GM23338 (cell line): ENCODE measurements around the gene SYNE2. TPM values are rescaled to one million over a fixed set of nuclear protein-coding genes. Genes with fewer than 3 reads are reported as not detected.

ENCODE experiments used
- ATAC-seq: fragments of 200-7000 bp; cut with Tn5 transposase; 3 replicates; pipeline ENCODE4 v1.9.1; 2020
- DNase-seq: peaks from one replicate; pipeline ENCODE4 v3.0.0-alpha.2; 2015; ENCODE audit warnings: low spot score
- H2AFZ ChIP-seq: fragments of 200-600 bp; sonication (generic); 2 replicates; pipeline ENCODE4 v1.8.0; 2016; ENCODE audit warnings: antibody characterized with exemption, mild to moderate bottlenecking, moderate library complexity
- H3F3A ChIP-seq: fragments of 200-600 bp; sonication (generic); replicated peaks from 2 replicates; pipeline ENCODE4 v1.8.0; 2017; ENCODE audit warnings: antibody characterized with exemption, mixed run types, low read depth
- H3K27ac ChIP-seq: fragments of 200-600 bp; sonication (generic); 2 replicates; pipeline ENCODE4 v1.6.1; 2016; ENCODE audit warnings: low read depth
- H3K27me3 ChIP-seq: fragments of 200-600 bp; sonication (generic); 2 replicates; pipeline ENCODE4 v1.8.0; 2016; ENCODE audit warnings: mild to moderate bottlenecking, mixed run types, moderate library complexity; ENCODE audit not compliant: insufficient read depth
- H3K36me3 ChIP-seq: fragments of 200-600 bp; sonication (generic); 2 replicates; pipeline ENCODE4 v1.8.0; 2016; ENCODE audit warnings: mild to moderate bottlenecking; ENCODE audit not compliant: insufficient read depth
- H3K4me1 ChIP-seq: fragments of 200-600 bp; sonication (generic); 2 replicates; pipeline ENCODE4 v1.8.0; 2016; ENCODE audit warnings: mild to moderate bottlenecking, moderate library complexity; ENCODE audit not compliant: insufficient read depth
- H3K4me2 ChIP-seq: fragments of 200-600 bp; sonication (generic); 2 replicates; pipeline ENCODE4 v1.7.1; 2017; ENCODE audit warnings: mixed run types
- H3K4me3 ChIP-seq: fragments of 200-600 bp; sonication (generic); 2 replicates; pipeline ENCODE4 v1.6.1; 2016; ENCODE audit warnings: mixed run types
- H3K79me2 ChIP-seq: fragments of 200-600 bp; sonication (generic); replicated peaks from 2 replicates; pipeline ENCODE4 v1.8.0; 2017; ENCODE audit warnings: mild to moderate bottlenecking; ENCODE audit not compliant: insufficient read depth
- H3K9me2 ChIP-seq: fragments of 200-600 bp; sonication (generic); 2 replicates; pipeline ENCODE4 v1.8.0; 2017; ENCODE audit not compliant: insufficient read depth
- H4K20me1 ChIP-seq: fragments of 200-600 bp; sonication (generic); replicated peaks from 2 replicates; pipeline ENCODE4 v1.8.0; 2017; ENCODE audit warnings: mild to moderate bottlenecking; ENCODE audit not compliant: insufficient read depth
- H3K27ac Mint-ChIP-seq: 2 replicates; pipeline ENCODE4 v1.8.0; 2020; ENCODE audit warnings: inconsistent platforms, mild to moderate bottlenecking, moderate library complexity, mixed read lengths
- H3K27me3 Mint-ChIP-seq: 3 replicates; pipeline ENCODE4 v1.8.0; 2022; ENCODE audit warnings: low read depth, mild to moderate bottlenecking, moderate library complexity, mixed read lengths, inconsistent platforms; ENCODE audit not compliant: insufficient read depth, poor library complexity
- H3K36me3 Mint-ChIP-seq: 3 replicates; pipeline ENCODE4 v1.8.0; 2021; ENCODE audit warnings: low read depth, mild to moderate bottlenecking, inconsistent platforms, moderate library complexity, mixed read lengths
- H3K4me1 Mint-ChIP-seq: 3 replicates; pipeline ENCODE4 v1.8.0; 2020; ENCODE audit warnings: mild to moderate bottlenecking, inconsistent platforms, mixed read lengths
- H3K4me3 Mint-ChIP-seq: 3 replicates; pipeline ENCODE4 v1.8.0; 2021; ENCODE audit warnings: moderate library complexity, mild to moderate bottlenecking, inconsistent platforms, mixed read lengths
- H3K9me3 Mint-ChIP-seq: 3 replicates; pipeline ENCODE4 v1.8.0; 2020; ENCODE audit warnings: moderate library complexity, mild to moderate bottlenecking, inconsistent platforms, mixed read lengths
- CREB1 ChIP-seq: fragments of 250-450 bp; sonication (Bioruptor Pico); IDR thresholded peaks from 2 replicates; pipeline ENCODE4 v1.5.0; 2020; ENCODE audit warnings: low read depth, mild to moderate bottlenecking, moderate library complexity
- EZH2 ChIP-seq: fragments of 200-600 bp; sonication (generic); IDR thresholded peaks from one replicate; pipeline ENCODE4 v1.8.0; 2017; ENCODE audit warnings: antibody characterized with exemption, mild to moderate bottlenecking, low read depth; ENCODE audit not compliant: unreplicated experiment
- EZH2phosphoT487 ChIP-seq: fragments of 200-600 bp; sonication (generic); IDR thresholded peaks from one replicate; pipeline ENCODE4 v1.8.1; 2018; ENCODE audit warnings: antibody characterized with exemption; ENCODE audit not compliant: unreplicated experiment
- POLR2AphosphoS5 ChIP-seq: IDR thresholded peaks from 2 replicates; pipeline ENCODE4 v1.6.1; 2016; ENCODE audit warnings: antibody characterized with exemption, low read depth
- ZNF114 ChIP-seq: fragments of 250-450 bp; sonication (Bioruptor Pico); IDR thresholded peaks from 2 replicates; pipeline ENCODE4 v1.5.0; 2020; ENCODE audit warnings: mild to moderate bottlenecking, moderate library complexity
- ZNF331 ChIP-seq: fragments of 250-450 bp; sonication (Bioruptor Pico); IDR thresholded peaks from 2 replicates; pipeline ENCODE4 v1.5.0; 2020; ENCODE audit warnings: low read depth, mild to moderate bottlenecking, moderate library complexity
- polyA plus RNA-seq: library from polyadenylated mRNA; unstranded; fragments of >200 nt; fragmentation: Nextera tagmentation; extraction: Ambion mirVana; gene quantifications from 2 replicates; pipeline ENCODE4 v1.2.1, GENCODE V29; 2016
- total RNA-seq: library from RNA; depleted of rRNA; stranded (reverse); fragments of >200 nt; shearing (Covaris generic); gene quantifications from 2 replicates; pipeline ENCODE4 v1.2.3, GENCODE V29; 2014
- TF ChIP-seq, protein P1 (sequence below), 2 experiments: fragments of 200-600 bp in 1 of 2; sonication (generic) in 1 of 2; conservative IDR thresholded peaks; 2 replicates each; pipeline versions ENCODE4 v1.5.1 to v1.6.1; 2016 to 2017; ENCODE audit warnings: antibody characterized with exemption in 2 of 2, low read depth in 2 of 2, mild to moderate bottlenecking in 2 of 2, moderate library complexity in 1 of 2
- TF ChIP-seq, protein P2 (sequence below): fragments of 250-450 bp; sonication (Bioruptor Pico); IDR thresholded peaks from 2 replicates; pipeline ENCODE4 v1.5.0; 2020; ENCODE audit warnings: mild to moderate bottlenecking, moderate library complexity
- TF ChIP-seq, protein P3 (sequence below): IDR thresholded peaks from one replicate; pipeline ENCODE4 v1.6.1; 2018; ENCODE audit warnings: antibody characterized with exemption; ENCODE audit not compliant: unreplicated experiment

The SYNE2 gene
- total and polyA plus RNA-seq, 2 experiments from 2014 or later: 34.3 to 86.5 TPM

DNA sequence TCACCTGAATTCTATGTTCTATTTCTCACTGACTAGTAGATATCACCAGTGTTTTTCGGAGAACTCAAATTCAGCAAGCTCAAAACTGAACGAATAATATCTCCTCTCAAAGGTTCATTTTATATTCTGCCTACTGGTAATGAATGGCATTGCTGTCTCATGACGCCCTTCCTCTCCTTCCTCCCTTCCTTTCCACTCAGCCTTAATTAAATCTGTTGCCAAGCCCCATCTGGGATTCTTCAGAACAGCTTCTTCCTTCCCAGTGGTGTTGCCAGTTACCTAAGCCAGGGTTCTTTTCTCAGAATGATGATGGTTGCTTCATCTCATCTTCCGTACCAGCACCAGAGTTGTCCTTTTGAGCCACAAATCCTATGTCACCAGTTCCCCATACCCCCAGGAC, 143.2 kb downstream of the SYNE2 start:
- DNase-seq (no peak), ATAC-seq (no peak)
- H3F3A ChIP-seq: no peaks in the 10 kb centered on the region
- no peaks in the 10 kb centered on the region for H3K79me2 ChIP-seq
- H3K4me3 ChIP-seq: no peak overlapping the region
- peaks cover 13% of the 10 kb centered on the region for H3K36me3 ChIP-seq
- TF ChIP-seq, protein P1, sequence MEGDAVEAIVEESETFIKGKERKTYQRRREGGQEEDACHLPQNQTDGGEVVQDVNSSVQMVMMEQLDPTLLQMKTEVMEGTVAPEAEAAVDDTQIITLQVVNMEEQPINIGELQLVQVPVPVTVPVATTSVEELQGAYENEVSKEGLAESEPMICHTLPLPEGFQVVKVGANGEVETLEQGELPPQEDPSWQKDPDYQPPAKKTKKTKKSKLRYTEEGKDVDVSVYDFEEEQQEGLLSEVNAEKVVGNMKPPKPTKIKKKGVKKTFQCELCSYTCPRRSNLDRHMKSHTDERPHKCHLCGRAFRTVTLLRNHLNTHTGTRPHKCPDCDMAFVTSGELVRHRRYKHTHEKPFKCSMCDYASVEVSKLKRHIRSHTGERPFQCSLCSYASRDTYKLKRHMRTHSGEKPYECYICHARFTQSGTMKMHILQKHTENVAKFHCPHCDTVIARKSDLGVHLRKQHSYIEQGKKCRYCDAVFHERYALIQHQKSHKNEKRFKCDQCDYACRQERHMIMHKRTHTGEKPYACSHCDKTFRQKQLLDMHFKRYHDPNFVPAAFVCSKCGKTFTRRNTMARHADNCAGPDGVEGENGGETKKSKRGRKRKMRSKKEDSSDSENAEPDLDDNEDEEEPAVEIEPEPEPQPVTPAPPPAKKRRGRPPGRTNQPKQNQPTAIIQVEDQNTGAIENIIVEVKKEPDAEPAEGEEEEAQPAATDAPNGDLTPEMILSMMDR (conservative IDR thresholded peaks at IDR 0.05; ENCODE audit: low read depth in 2 of 2): no peak
- TF ChIP-seq POLR2AphosphoS5 (no peak), CREB1 (no peak), ZNF114 (no peak), ZNF331 (CRISPR knock-in tag) (no peak)
- Mint-ChIP-seq H3K9me3 (no peaks in the 10 kb centered on the region), H3K27me3 (peaks cover 2% of the 10 kb centered on the region), H3K4me1 (0 out of 3 replicates have a peak, but pooled peaks cover 3% of the 10 kb centered on the region), H3K36me3 (peaks cover 40% of the 10 kb centered on the region), H3K4me3 (no peak overlapping the region), H3K27ac (no peak overlapping the region; the same call in 1 of the 2 replicates)
- H3K4me1 ChIP-seq: no peaks in the 10 kb centered on the region
- H4K20me1 ChIP-seq: no peaks in the 10 kb centered on the region
- no peak overlapping the region for H3K27ac ChIP-seq
- H3K4me2 ChIP-seq: no peak overlapping the region
- H3K27me3 ChIP-seq: no peaks in the 10 kb centered on the region
- no peak overlapping the region for H2AFZ ChIP-seq
- no peaks in the 10 kb centered on the region for H3K9me2 ChIP-seq

DNA sequence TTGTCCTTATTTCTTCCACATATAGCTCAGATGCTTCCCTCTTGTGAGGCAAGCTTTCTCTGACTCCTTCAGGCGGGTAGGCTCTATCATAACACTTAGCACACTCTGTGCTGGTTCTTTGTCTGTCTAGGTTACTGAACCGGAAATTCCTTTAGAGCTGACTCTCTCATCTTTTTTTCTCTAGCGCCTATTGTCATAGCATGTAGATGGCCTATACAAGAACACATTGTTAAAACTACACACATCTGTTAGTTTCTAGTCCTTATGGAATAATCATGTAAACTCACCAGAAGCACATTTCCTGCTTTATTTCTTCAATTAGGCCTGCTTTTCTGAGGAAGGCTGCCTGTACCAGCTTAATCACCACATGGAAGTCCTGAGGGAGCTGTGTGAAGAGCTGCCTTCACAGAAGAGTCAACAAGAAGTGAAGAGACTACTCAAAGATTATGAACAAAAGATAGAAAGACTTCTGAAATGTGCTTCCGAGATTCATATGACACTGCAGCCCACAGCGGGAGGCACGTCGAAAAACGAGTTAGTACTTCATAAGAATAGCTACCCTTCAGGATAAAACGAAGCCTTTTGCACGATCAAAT, 143.9 kb downstream of the SYNE2 start:
- H3K4me3 ChIP-seq: no peak overlapping the region
- H3K36me3 ChIP-seq: peaks cover 13% of the 10 kb centered on the region
- H2AFZ ChIP-seq: no peak overlapping the region
- no peaks in the 10 kb centered on the region for H3K9me2 ChIP-seq
- Mint-ChIP-seq H3K4me1 (0 out of 3 replicates have a peak, but pooled peaks cover 3% of the 10 kb centered on the region), H3K36me3 (peaks cover 40% of the 10 kb centered on the region), H3K9me3 (no peaks in the 10 kb centered on the region), H3K27ac (no peak overlapping the region), H3K4me3 (no peak overlapping the region), H3K27me3 (peaks cover 2% of the 10 kb centered on the region)
- no peaks in the 10 kb centered on the region for H3K4me1 ChIP-seq
- no peaks in the 10 kb centered on the region for H4K20me1 ChIP-seq
- ATAC-seq (no peak), DNase-seq (no peak)
- no peaks in the 10 kb centered on the region for H3F3A ChIP-seq
- no peaks in the 10 kb centered on the region for H3K79me2 ChIP-seq
- H3K27ac ChIP-seq: no peak overlapping the region
- no peaks in the 10 kb centered on the region for H3K27me3 ChIP-seq
- H3K4me2 ChIP-seq: no peak overlapping the region
- TF ChIP-seq EZH2phosphoT487 (no peak), EZH2 (no peak), ZNF114 (no peak), ZNF331 (CRISPR knock-in tag) (no peak), CREB1 (no peak)
- TF ChIP-seq, protein P2, sequence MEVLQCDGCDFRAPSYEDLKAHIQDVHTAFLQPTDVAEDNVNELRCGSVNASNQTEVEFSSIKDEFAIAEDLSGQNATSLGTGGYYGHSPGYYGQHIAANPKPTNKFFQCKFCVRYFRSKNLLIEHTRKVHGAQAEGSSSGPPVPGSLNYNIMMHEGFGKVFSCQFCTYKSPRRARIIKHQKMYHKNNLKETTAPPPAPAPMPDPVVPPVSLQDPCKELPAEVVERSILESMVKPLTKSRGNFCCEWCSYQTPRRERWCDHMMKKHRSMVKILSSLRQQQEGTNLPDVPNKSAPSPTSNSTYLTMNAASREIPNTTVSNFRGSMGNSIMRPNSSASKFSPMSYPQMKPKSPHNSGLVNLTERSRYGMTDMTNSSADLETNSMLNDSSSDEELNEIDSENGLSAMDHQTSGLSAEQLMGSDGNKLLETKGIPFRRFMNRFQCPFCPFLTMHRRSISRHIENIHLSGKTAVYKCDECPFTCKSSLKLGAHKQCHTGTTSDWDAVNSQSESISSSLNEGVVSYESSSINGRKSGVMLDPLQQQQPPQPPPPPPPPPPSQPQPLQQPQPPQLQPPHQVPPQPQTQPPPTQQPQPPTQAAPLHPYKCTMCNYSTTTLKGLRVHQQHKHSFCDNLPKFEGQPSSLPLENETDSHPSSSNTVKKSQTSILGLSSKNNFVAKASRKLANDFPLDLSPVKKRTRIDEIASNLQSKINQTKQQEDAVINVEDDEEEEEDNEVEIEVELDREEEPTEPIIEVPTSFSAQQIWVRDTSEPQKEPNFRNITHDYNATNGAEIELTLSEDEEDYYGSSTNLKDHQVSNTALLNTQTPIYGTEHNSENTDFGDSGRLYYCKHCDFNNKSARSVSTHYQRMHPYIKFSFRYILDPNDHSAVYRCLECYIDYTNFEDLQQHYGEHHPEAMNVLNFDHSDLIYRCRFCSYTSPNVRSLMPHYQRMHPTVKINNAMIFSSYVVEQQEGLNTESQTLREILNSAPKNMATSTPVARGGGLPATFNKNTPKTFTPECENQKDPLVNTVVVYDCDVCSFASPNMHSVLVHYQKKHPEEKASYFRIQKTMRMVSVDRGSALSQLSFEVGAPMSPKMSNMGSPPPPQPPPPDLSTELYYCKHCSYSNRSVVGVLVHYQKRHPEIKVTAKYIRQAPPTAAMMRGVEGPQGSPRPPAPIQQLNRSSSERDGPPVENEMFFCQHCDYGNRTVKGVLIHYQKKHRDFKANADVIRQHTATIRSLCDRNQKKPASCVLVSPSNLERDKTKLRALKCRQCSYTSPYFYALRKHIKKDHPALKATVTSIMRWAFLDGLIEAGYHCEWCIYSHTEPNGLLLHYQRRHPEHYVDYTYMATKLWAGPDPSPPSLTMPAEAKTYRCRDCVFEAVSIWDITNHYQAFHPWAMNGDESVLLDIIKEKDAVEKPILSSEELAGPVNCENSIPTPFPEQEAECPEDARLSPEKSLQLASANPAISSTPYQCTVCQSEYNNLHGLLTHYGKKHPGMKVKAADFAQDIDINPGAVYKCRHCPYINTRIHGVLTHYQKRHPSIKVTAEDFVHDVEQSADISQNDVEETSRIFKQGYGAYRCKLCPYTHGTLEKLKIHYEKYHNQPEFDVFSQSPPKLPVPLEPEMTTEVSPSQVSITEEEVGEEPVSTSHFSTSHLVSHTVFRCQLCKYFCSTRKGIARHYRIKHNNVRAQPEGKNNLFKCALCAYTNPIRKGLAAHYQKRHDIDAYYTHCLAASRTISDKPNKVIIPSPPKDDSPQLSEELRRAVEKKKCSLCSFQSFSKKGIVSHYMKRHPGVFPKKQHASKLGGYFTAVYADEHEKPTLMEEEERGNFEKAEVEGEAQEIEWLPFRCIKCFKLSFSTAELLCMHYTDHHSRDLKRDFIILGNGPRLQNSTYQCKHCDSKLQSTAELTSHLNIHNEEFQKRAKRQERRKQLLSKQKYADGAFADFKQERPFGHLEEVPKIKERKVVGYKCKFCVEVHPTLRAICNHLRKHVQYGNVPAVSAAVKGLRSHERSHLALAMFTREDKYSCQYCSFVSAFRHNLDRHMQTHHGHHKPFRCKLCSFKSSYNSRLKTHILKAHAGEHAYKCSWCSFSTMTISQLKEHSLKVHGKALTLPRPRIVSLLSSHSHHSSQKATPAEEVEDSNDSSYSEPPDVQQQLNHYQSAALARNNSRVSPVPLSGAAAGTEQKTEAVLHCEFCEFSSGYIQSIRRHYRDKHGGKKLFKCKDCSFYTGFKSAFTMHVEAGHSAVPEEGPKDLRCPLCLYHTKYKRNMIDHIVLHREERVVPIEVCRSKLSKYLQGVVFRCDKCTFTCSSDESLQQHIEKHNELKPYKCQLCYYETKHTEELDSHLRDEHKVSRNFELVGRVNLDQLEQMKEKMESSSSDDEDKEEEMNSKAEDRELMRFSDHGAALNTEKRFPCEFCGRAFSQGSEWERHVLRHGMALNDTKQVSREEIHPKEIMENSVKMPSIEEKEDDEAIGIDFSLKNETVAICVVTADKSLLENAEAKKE (CRISPR knock-in tag): no peak
- TF ChIP-seq, protein P3, sequence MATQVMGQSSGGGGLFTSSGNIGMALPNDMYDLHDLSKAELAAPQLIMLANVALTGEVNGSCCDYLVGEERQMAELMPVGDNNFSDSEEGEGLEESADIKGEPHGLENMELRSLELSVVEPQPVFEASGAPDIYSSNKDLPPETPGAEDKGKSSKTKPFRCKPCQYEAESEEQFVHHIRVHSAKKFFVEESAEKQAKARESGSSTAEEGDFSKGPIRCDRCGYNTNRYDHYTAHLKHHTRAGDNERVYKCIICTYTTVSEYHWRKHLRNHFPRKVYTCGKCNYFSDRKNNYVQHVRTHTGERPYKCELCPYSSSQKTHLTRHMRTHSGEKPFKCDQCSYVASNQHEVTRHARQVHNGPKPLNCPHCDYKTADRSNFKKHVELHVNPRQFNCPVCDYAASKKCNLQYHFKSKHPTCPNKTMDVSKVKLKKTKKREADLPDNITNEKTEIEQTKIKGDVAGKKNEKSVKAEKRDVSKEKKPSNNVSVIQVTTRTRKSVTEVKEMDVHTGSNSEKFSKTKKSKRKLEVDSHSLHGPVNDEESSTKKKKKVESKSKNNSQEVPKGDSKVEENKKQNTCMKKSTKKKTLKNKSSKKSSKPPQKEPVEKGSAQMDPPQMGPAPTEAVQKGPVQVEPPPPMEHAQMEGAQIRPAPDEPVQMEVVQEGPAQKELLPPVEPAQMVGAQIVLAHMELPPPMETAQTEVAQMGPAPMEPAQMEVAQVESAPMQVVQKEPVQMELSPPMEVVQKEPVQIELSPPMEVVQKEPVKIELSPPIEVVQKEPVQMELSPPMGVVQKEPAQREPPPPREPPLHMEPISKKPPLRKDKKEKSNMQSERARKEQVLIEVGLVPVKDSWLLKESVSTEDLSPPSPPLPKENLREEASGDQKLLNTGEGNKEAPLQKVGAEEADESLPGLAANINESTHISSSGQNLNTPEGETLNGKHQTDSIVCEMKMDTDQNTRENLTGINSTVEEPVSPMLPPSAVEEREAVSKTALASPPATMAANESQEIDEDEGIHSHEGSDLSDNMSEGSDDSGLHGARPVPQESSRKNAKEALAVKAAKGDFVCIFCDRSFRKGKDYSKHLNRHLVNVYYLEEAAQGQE: no peak
